ENCODE measurements around the gene TMEM130.
A peak's percentile ranks its signal among the peaks of the same experiment; 100 is the strongest.

The TMEM130 gene

DNA sequence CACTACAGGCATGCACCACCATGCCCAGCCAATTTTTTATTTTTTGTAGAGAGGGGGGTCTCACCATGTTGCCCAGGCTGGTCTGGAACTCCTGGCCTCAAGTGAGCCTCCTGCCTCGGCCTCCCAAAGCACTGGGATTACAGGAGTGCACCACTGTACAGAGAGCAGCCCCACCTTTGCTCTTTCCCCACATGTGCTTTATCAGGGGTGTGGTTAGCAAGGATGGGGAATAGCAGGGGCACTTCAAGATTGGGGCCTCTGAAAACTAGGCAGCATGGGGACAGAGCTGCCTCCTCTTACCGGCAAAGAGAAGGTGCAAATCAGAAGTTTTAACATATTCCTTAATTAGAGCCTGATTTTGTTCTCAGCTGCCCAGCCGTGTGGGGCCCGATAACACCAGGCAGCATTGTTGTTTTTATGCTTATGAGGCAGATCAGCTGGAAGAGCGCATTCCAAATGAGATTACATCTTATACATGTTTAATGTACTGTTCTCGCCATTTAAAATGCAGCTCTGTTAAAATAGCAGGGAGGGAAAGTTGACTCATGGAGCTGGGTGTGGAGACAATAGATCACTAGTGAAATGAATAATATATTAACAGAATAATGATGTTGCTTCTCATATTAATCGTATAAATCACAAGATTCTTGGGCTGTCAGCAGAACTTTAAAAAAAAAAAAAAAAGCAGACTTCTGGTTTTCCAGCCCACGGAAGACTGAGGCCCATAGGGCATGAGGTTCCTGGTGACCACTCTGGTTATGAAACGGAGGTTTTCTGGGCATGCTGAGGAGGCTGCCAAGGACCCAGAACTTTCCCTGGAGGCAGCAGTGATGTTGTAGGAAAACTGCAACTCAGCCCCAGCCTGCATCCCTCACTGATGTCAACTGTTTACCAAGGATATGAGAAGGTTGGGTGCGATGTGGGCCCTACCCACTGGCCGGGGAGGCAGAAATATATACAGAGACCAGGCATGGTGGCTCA is 62.5 kb downstream of the TMEM130 start:
- DNase-seq: no peak

DNA sequence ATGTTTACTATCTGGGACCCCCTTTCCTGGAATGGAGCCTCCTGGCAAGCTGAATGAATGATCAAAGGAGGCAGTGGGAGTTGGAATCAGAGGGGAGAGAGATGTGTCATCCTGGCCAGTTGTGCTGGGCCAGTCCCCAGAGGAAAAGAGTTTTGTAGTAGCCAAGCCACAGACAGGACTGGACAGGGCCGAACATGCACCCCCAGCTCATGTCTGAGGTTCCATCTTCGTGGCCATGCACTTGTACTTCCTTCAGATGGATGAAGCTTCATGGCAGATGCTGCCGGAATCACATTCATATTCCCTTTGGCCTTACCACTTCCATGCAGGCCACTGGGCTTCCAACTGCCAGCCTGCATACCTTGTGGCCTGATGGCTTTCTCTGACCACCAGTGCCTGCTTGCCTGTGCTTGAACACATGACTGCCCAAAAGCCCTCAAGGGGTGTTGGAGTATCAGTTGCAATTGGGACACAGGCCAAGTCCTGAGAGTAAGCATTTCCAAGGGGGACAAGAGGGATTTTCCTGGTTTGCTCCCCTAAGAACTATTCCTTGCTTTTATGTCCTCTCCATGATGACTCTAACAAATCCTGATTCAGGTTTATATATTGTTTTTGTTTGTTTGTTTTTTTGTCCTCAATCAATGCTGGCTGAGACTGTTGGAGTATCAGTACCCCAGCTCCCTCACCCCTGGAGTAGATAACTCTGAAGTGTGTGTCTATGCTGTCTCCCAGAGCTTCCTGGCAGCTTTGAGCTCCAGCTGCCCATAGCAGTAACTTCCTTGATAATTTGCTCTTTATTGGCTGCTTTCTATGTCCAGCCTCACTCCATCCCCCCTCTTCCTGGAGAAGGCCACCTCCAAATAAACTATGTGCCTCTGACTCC is 63.6 kb downstream of the TMEM130 start:
- DNase-seq: no peak

DNA sequence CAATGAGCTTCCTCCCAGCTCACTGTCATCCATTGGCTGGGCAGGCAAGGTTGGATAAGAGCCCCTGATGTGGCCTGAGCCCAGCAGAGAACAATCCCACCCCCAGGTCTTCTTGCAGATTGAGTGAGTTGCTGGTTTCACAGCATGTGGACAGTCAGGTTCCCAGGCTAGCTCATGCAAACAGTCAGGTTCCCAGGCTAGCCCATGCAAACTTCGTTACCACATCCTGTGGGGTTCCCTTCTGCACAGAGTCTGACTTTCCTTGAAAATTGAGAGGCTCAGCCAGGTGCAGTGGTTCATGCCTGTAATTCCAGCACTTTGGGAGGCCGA is 67.1 kb downstream of the TMEM130 start:
- no peak for DNase-seq

DNA sequence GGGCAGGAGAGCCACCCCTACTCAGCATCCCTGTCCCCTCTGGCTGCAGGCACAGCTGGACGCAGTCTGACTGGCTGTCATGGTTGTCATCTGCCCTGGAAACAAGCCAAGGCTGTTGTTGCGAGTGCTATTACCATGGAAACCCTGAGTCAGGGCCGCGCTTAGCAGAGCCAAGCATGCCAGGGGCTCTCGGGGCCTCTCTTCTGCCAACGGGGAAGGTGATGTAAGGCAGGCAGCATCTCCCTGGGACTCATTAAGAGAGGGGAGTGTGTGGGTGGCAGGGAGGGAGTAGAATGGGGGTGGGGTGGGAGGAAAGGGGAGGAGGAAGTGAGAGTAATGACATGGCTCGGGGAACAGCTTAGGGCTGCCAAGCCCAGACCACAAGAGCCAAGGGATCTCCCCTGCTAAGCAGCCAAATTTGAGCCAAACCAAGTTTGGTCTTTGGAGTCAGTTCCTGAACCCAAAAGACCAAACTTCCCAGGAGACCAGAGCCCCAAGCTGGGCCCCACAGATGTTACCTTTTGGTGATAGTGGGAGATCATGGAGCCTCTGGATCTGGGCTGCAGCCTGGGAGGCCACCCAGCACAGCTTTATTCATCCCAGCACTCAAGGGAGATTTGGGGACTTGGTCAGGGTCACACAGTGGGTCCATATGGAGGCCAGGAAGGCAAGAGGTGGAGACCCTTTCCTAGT is 67.6 kb downstream of the TMEM130 start:
- DNase-seq: peak; percentile 69 to 98 (median 86)

GRCh38 chr7:98800996-98801395 is 68.8 kb downstream of the TMEM130 start:
- DNase-seq: no peak

DNA sequence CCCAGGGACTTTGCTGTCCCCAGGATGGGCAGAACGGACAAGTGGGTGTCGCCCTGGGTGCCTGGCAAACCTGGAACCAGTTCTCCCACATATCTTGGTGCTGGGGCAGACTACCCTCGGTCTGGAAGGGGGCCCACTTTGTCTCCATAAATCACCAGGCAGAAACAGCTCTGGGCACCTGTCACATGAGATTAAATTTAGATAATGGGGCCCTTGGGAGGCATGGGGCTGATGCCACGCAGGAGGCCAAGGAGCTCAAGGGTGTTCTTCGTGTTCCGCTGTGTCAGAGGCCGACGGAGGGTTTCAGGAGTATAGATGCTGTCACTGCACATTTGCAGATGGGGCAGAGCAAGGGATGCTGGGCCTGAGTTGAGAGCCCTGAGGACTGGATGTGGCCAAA is 72.7 kb downstream of the TMEM130 start:
- DNase-seq: peak in 1 of 3 experiments; percentile 31
